ENCODE data around the gene CMTR1.
"Not testable (repeated sequence)": the region's sequence is repeated elsewhere in the genome, so short reads cannot be mapped to it uniquely, and the experiment has no call there.

Gene CMTR1, protein sequence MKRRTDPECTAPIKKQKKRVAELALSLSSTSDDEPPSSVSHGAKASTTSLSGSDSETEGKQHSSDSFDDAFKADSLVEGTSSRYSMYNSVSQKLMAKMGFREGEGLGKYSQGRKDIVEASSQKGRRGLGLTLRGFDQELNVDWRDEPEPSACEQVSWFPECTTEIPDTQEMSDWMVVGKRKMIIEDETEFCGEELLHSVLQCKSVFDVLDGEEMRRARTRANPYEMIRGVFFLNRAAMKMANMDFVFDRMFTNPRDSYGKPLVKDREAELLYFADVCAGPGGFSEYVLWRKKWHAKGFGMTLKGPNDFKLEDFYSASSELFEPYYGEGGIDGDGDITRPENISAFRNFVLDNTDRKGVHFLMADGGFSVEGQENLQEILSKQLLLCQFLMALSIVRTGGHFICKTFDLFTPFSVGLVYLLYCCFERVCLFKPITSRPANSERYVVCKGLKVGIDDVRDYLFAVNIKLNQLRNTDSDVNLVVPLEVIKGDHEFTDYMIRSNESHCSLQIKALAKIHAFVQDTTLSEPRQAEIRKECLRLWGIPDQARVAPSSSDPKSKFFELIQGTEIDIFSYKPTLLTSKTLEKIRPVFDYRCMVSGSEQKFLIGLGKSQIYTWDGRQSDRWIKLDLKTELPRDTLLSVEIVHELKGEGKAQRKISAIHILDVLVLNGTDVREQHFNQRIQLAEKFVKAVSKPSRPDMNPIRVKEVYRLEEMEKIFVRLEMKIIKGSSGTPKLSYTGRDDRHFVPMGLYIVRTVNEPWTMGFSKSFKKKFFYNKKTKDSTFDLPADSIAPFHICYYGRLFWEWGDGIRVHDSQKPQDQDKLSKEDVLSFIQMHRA

GRCh38 chr6:37432916-37433656 lies at the start of gene CMTR1:
TSS of gene CMTR1 (plus strand) at chr6:37433221. CDS start at chr6:37435630, 2,409 bp downstream.
- DNase-seq (ENCODE audit: low read depth in 3 of 3) = peak; percentile 95 to 97 (median 96)

GRCh38 chr6:37388578-37388977 lies 44.4 kb upstream of the CMTR1 start:
- no peak for DNase-seq (ENCODE audit: low read depth in 3 of 3)

- no peak for DNase-seq (ENCODE audit: low read depth in 3 of 3)
Observed at GRCh38 chr6:37389857-37390256, 43.2 kb upstream of the CMTR1 start.

- DNase-seq (ENCODE audit: low read depth in 3 of 3) = no peak
Observed at GRCh38 chr6:37391120-37391519, 41.9 kb upstream of the CMTR1 start.

- no peak for DNase-seq (ENCODE audit: low read depth in 3 of 3)
Observed at GRCh38 chr6:37392821-37393220, 40.2 kb upstream of the CMTR1 start.

GRCh38 chr6:37393381-37393929 lies 39.6 kb upstream of the CMTR1 start:
- DNase-seq (ENCODE audit: low read depth in 3 of 3) = no peak

- no peak for DNase-seq (ENCODE audit: low read depth in 3 of 3)
Observed at GRCh38 chr6:37396571-37397180, 36.3 kb upstream of the CMTR1 start.

DNA sequence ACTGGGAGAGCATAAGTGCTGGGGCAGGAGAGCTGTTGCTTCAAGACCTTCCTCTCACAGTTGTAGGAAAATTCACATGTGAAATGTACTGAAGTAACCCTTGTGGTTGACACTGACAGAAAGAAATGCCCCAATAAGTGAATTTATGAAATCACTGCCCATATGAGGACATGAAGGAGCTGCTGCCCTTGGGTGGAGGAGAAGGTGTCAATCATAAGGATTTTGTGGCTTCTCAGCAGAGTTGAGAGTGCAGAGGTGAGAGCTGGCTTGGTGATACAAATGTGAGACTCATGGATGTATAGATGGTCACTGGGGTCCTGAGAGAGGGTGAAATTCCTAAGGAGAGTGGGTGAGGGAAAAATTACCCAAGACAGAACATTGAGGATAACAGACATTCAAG lies 33.9 kb upstream of the CMTR1 start:
- DNase-seq (ENCODE audit: low read depth in 3 of 3) = no peak

DNA sequence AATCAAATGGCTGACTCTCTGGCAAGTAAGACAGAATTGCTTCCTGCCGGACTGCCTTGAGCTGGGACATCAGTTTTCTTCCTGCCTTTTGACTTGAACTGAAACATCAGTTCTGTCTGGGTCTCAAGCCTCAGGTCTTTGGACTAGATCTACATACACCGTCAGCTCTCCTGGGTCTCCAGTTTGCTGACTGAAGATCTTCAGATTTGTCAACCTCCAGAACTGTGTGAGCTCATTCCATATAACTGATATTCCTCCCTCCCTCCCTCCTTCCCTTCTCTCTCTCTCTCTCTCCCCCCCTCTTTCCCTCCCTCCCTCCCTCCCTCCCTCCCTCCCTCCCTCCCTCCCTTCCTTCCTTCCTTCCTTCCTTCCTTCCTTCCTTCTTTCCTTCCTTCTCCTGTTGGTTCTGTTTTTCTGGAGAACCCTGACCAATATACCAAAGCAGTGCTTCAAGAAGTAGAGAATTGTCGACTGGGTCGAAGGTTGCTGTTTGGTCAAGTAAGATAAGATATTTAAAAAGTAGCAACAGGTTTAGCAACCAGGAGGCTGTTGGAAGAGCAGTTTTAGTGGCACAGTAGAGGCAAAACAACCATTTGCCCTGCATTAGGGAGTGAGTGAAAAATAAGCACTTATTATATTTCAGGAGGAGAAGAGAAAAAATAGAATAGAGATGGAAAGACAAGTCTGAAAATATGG lies 33.1 kb upstream of the CMTR1 start:
- DNase-seq (ENCODE audit: low read depth in 3 of 3) = no peak

DNA sequence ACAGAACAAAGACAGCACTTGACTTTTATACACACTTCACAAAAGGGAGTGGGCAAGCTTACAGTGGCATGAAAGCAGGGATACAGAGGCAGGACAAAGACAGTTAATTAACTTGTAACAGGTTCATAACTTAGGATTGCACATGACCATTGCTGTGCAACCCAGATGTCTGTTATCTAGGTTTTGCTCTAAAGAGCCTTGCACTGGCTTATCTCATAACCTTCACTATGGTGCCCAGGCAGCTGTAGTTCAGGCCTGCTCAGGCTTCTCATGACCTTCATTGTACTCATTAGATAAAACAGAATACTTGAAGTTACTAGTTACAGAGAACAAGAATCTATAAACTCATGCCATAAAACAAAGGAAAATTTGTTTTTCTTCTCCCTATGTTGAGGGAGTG lies 31.4 kb upstream of the CMTR1 start:
- not testable (repeated sequence) for DNase-seq (ENCODE audit: low read depth in 3 of 3)

DNA sequence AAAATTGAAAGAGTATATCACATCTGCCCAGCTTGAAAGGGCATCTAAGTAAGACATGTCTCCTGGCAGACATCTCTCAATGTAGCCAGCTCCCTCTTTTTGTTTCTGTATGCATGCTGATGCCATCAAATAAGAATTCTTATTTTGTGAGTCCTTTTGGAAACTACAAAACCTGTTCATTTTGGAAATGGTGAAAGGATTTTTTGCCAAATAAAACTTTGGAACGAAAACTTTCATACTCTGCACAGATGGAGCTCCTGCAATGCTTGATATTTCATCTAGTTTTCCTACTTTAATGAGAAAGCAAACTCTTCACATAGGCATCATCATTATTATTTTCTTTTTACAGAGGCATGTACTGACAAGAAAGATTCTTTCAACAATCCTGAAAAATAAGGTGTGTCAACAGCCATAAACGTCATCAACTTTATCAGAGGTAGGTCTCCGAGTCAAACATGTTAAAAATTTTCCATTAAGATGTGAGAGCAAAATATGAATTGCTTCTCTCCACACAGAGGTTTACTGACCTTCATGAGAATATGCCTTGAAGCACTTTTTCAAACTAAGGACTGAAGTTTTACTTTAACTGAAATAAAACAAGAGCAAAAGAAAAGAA lies 26.2 kb upstream of the CMTR1 start:
- DNase-seq (ENCODE audit: low read depth in 3 of 3) = no peak

DNA sequence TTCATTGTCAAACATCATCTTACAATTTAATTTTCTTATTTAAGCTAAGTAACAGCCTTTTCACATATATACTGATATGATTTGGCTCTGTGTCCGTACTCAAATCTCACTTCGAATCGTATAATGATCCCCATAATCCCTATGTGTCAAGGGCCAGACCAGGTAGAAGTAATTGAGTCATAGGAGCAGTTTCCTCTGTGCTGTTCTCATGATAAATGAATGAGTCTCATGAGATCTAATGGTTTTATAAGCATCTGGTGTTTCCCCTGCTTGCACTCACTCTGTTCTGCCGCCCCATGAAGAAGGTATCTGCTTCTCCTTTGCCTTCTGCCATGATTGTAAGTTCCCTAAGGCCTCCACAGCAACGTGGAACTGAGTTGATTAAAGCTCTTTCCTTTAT lies 25.1 kb upstream of the CMTR1 start:
- DNase-seq (ENCODE audit: low read depth in 3 of 3) = no peak

GRCh38 chr6:37409501-37409900 lies 23.5 kb upstream of the CMTR1 start:
- DNase-seq (ENCODE audit: low read depth in 3 of 3) = no peak

GRCh38 chr6:37417393-37417792 lies 15.6 kb upstream of the CMTR1 start:
- DNase-seq (ENCODE audit: low read depth in 3 of 3) = no peak

GRCh38 chr6:37418722-37419121 lies 14.3 kb upstream of the CMTR1 start:
- DNase-seq (ENCODE audit: low read depth in 3 of 3) = no peak

- no peak for DNase-seq (ENCODE audit: low read depth in 3 of 3)
Observed at GRCh38 chr6:37426058-37426944, 6.7 kb upstream of the CMTR1 start.

DNA sequence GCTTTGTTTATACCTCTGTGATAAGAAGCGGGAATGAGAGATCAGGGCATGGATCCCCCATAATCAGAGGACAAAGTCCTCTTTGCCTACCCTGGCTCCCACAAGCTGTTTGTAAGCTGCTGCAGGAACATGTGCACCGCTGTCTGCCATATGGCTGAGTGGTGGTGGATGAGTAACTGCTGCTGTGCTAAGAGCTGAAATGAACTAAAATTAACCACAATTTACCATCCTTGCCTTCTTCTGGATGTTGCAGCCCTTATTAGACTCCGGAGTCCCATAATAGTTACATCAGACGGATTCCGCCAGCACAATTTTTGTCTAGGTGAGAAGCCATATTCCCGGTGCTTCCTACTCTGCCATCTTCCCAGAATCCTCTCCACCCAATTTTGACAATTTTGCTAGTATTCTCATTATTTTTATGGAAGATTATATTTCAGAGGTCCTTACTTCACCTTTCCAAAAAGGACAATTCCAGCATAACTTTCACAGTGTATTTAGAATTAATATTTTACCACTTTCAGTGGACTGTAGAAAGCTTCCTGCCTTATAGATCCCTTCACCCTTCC lies 6.0 kb upstream of the CMTR1 start:
- DNase-seq (ENCODE audit: low read depth in 3 of 3) = no peak

DNA sequence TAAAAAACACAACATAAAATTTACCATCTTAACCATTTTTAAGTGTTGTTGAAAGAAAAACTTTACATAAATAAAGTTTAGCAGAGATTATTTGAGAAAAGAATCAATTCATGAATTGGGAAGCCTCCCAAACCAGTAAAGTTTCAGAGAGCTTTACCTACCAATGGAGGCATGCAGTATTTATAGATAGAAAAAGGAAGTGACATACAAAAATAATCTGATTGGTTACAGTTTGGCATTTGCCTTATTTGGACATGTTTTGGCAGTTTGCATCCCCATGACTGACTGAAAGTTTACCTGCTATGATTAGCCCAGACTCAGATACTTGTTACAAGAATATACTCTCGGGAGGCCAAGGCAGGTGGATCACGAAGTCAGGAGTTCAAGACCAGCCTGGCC lies 3.7 kb upstream of the CMTR1 start:
- no peak for DNase-seq (ENCODE audit: low read depth in 3 of 3)

DNA sequence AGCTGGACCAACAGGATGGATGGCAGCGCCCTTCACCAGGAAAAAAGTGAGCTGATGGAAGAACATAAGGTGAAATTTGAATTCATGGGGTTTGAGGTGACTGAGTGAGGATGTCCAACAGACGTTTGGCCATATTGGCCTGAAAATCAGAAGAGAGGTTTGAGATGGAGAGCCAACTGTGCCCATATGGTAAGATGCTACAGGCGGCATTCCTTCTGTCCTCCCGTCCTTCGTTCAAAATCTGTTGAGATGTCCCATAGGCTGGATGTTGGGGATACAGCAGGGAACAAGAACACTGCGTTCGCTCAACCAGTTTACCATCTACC lies 468 bp upstream of the CMTR1 start:
- no peak for DNase-seq (ENCODE audit: low read depth in 3 of 3)
